Fibroblast of the aortic adventitia (primary cell): Measurements from ENCODE around the gene IQCB1. TPM values are rescaled to one million over a fixed set of nuclear protein-coding genes. Genes with fewer than 3 reads are reported as not detected.

Source experiments
- DNase-seq: peaks from one replicate; pipeline ENCODE4 v3.0.0-alpha.2; 2010; ENCODE audit warnings: low read depth
- H3K4me3 ChIP-seq: 2 replicates; pipeline ENCODE4 v1.5.1; 2011; ENCODE audit warnings: low read depth, mild to moderate bottlenecking, control low read depth, low read length, moderate library complexity
- total RNA-seq: library from RNA; depleted of rRNA; stranded (reverse); fragments of >200 nt; gene quantifications from 2 replicates; pipeline ENCODE4 v1.2.3, GENCODE V29; 2012; ENCODE audit warnings: low replicate concordance
- TF ChIP-seq, protein P1 (sequence below): IDR thresholded peaks from 2 replicates; pipeline ENCODE4 v1.5.1; 2011; ENCODE audit warnings: mild to moderate bottlenecking, low read length, control low read depth, inconsistent platforms; ENCODE audit not compliant: insufficient read depth

IQCB1 gene
- total RNA-seq, 1 donor, result 19.5 TPM

DNA sequence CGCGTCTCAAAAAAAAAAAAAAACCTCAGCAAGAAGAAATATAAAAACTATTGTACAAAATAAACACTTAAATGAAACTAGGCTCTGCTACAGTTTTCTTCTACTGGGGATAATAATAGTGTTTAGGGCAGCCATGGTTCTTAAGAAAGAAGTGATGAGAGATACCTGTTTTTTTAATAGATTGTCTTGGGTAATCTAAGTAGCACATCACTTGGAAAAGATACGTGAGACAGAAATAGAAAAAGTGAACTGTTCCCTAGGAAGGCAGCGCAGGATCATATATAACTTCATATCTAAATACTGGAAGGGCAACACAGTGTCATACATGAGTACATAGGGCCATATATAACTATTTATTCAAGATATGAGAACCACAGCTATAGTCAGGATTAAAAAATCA is 97.2 kb downstream of the IQCB1 start:
- TF ChIP-seq, protein P1, sequence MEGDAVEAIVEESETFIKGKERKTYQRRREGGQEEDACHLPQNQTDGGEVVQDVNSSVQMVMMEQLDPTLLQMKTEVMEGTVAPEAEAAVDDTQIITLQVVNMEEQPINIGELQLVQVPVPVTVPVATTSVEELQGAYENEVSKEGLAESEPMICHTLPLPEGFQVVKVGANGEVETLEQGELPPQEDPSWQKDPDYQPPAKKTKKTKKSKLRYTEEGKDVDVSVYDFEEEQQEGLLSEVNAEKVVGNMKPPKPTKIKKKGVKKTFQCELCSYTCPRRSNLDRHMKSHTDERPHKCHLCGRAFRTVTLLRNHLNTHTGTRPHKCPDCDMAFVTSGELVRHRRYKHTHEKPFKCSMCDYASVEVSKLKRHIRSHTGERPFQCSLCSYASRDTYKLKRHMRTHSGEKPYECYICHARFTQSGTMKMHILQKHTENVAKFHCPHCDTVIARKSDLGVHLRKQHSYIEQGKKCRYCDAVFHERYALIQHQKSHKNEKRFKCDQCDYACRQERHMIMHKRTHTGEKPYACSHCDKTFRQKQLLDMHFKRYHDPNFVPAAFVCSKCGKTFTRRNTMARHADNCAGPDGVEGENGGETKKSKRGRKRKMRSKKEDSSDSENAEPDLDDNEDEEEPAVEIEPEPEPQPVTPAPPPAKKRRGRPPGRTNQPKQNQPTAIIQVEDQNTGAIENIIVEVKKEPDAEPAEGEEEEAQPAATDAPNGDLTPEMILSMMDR, result no peak
- DNase-seq, result no peak
- no peak overlapping the region for H3K4me3 ChIP-seq

DNA sequence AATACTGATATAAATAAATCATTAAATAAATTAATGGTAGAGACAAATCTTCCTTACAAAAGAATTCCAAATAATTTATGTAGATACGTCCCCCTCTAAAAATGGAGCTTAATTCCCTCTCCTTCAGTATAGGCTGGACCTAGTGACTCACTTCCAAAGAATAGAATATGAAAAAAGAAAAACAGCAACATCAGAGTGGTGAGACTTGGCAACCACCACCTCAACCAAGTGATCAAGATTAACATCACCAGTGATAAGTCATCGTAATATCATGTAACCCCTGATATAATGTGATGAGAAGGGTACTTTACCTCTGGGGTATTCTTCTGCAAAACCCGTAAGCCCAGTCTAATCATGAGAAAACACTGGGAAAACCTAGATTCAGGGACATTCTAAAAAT is 98.7 kb downstream of the IQCB1 start:
- TF ChIP-seq, protein P1, result no peak
- DNase-seq, result peak; percentile 16
- H3K4me3 ChIP-seq, result no peak overlapping the region

DNA sequence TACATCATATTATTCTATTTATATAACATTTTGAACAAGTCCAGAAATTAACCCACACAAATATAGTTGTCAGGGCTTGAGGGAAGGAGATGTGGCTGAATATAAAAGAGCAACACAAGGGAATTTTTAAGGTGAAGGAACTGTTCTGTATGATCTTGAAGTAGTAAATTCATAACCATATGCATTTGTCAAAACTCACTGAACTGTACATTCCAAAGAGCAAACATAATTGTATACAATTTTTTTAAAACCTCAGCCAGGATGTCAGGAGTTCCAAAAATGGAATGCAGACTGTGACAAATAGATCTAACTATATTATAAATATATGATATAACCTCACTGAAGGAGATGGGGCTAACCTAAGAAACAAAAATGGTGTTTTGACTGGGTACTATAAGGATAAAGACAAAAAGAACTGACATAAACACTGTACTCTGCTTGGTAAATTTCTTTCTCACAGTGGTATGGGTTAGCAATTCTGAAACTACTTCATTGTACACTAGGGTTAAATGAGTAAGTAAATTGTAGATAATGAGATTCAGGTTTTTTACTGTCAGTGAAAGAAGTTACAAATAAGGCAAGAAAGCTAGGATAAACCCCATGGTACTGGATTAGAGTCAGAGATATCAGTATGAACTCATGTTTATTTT is 99.7 kb downstream of the IQCB1 start:
- H3K4me3 ChIP-seq, result no peak overlapping the region
- TF ChIP-seq, protein P1, result no peak
- no peak for DNase-seq

DNA sequence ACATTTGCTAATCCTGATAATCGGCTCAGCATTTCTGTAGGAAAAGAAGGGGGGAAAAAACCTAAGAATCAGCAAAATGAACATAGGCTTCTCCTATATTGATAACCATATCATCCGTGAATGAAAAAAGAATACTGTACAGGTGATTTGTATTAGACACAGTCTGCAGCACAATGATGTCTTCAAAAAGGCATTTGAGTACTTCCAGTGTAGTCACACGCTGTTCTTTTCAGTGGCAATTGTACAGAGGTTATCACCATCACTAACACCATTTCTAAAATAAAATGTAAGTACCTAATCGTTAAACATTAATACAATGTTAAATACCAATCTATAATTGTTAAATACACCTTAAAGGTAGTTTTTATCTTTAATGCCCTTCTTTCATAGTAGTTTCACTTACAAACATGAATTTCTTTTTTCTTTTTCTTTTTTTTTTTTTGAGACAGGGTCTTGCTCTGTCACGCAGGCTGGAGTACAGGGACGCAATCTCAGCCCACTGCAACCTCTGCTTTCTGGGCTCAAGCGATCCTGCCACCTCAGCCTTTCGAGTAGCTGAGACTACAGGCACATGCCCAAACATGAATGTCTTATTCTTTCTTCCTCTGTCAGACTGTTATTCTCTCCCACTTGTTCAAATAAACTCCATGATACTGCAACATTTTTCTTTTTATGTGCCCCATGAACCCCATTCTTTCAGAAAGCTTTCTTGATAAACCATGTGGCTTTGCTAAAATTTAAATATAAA is 103.7 kb downstream of the IQCB1 start:
- H3K4me3 ChIP-seq, result no peak overlapping the region
- TF ChIP-seq, protein P1, result no peak
- DNase-seq, result no peak

DNA sequence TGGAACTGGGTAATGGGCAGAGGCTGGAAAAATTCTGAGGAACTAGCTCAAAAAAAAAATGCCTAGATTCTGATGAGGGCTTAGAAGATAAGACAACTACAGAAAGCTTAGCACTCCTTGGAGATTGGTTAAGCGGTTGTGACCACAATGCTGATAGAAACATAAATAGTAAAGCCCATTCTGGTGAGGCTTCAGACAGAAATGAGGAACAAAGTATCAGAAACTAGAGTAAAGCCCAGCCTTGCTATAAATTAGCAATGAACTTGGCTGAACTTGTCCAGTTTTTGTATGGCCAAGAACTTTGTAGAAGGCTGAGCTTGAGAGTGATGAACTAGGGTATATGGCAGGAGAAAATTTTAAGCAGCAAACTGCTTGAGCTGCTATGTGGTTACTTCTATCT is 110.7 kb downstream of the IQCB1 start:
- no peak for DNase-seq
- TF ChIP-seq, protein P1, result no peak
- no peak overlapping the region for H3K4me3 ChIP-seq

DNA sequence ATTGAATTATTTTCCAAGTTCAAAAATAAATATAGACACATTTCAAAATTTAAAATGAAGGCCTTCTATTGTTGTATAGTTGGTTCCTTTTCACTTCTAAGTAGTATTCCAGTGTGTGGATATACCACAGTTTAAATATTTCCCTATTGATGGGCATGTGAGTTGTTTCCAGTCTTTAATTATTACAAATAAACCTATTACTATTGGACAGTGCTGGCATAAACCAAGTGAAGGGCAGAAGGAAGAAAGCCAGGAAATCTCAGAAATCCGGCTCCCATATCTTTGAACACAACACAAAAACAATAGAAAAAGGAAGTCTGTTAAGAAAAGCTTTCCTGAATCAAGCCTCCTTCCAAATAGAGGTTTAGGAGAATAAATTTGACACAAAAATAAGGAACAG is 111.4 kb downstream of the IQCB1 start:
- no peak for DNase-seq
- TF ChIP-seq, protein P1, result no peak
- H3K4me3 ChIP-seq, result no peak overlapping the region

DNA sequence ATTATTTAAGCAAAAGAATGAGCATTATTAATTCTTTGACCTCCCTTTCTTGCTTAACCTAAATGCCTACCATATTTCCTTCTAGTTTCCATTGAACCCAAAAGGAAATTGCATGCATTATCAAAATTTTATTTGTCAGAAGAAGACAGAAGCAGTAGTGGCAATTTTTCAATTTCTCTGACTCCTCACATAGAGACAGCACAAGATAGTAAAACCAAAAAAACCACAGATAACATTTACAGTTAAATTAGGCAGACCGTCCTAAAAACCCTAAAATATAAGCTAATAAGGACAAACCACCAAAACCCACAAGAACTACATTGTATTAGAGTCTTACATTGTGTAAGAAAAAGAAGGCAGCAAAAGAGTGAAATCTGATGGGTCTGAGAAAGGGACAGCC is 112.4 kb downstream of the IQCB1 start:
- TF ChIP-seq, protein P1, result no peak
- no peak overlapping the region for H3K4me3 ChIP-seq
- peak; percentile 4 for DNase-seq
